ENCODE data around the gene DDX39B.

- TF ChIP-seq POLR2AphosphoS2 (IDR thresholded peaks at IDR 0.05; ENCODE audit: low read length) (no peak), POLR2AphosphoS5 (IDR thresholded peaks at IDR 0.05; ENCODE audit: control insufficient read depth, insufficient read depth, low read depth, low read length) (no peak), BHLHE40 (IDR thresholded peaks at IDR 0.05; ENCODE audit: low read length) (no peak), LARP7 (IDR thresholded peaks at IDR 0.05) (no peak), CTCF (IDR thresholded peaks at IDR 0.05 in 2 of 3, conservative IDR thresholded peaks at IDR 0.05 in 1 of 3; ENCODE audit: insufficient read depth in 2 of 3, low read depth in 1 of 3, low read length in 3 of 3) (no peak), MLLT1 (IDR thresholded peaks at IDR 0.05) (no peak), MTF1 (CRISPR knock-in tag; IDR thresholded peaks at IDR 0.05; ENCODE audit: borderline replicate concordance) (no peak), ZEB2 (IDR thresholded peaks at IDR 0.05) (no peak)
Observed at GRCh38 chr6:31495580-31495979, 46.2 kb downstream of the DDX39B start.
